AG08395 (cell line): ENCODE measurements around the gene AGBL4.
"Not testable (repeated sequence)": the region's sequence is repeated elsewhere in the genome, so short reads cannot be mapped to it uniquely, and the experiment has no call there.

ENCODE experiments used
- DNase-seq: peaks from one replicate; pipeline ENCODE4 v3.0.0; 2012; ENCODE audit warnings: mixed read lengths, low spot score

Gene AGBL4

GRCh38 chr1:49435291-49435690, 588.5 kb downstream of the AGBL4 start:
- no peak for DNase-seq

- no peak for DNase-seq
Observed at GRCh38 chr1:49424782-49425181, 599.0 kb downstream of the AGBL4 start.

GRCh38 chr1:49416758-49417157, 607.0 kb downstream of the AGBL4 start:
- no peak for DNase-seq

- DNase-seq = no peak
Observed at GRCh38 chr1:49408346-49408745, 615.4 kb downstream of the AGBL4 start.

- DNase-seq = no peak
Observed at GRCh38 chr1:49397086-49397485, 626.7 kb downstream of the AGBL4 start.

GRCh38 chr1:49394200-49394599, 629.6 kb downstream of the AGBL4 start:
- DNase-seq = no peak

GRCh38 chr1:49389699-49390098, 634.1 kb downstream of the AGBL4 start:
- DNase-seq = no peak

- no peak for DNase-seq
Observed at GRCh38 chr1:49364676-49365075, 659.1 kb downstream of the AGBL4 start.

- DNase-seq = no peak
Observed at GRCh38 chr1:49363628-49364027, 660.1 kb downstream of the AGBL4 start.

GRCh38 chr1:49358036-49358435, 665.7 kb downstream of the AGBL4 start:
- no peak for DNase-seq

- no peak for DNase-seq
Observed at GRCh38 chr1:49356594-49356993, 667.2 kb downstream of the AGBL4 start.

- DNase-seq = peak; percentile 17
Observed at GRCh38 chr1:49351768-49352167, 672.0 kb downstream of the AGBL4 start.

GRCh38 chr1:49346767-49347349, 676.9 kb downstream of the AGBL4 start:
- DNase-seq = no peak

- no peak for DNase-seq
Observed at GRCh38 chr1:49340576-49340975, 683.2 kb downstream of the AGBL4 start.

- DNase-seq = no peak
Observed at GRCh38 chr1:49339043-49339442, 684.7 kb downstream of the AGBL4 start.

GRCh38 chr1:49337251-49337650, 686.5 kb downstream of the AGBL4 start:
- DNase-seq = no peak

- DNase-seq = no peak
Observed at GRCh38 chr1:49333906-49334305, 689.8 kb downstream of the AGBL4 start.

GRCh38 chr1:49331066-49331852, 692.5 kb downstream of the AGBL4 start:
- DNase-seq = no peak

- DNase-seq = no peak
Observed at GRCh38 chr1:49323925-49324540, 699.7 kb downstream of the AGBL4 start.

GRCh38 chr1:49320493-49320892, 703.3 kb downstream of the AGBL4 start:
- not testable (repeated sequence) for DNase-seq

- no peak for DNase-seq
Observed at GRCh38 chr1:49319426-49319963, 704.3 kb downstream of the AGBL4 start.

- DNase-seq = no peak
Observed at GRCh38 chr1:49318218-49318617, 705.5 kb downstream of the AGBL4 start.

GRCh38 chr1:49307457-49307856, 716.3 kb downstream of the AGBL4 start:
- DNase-seq = no peak
